Fibroblast of lung (primary cell): Measurements from ENCODE around the gene HSD17B8.

ENCODE experiments used
- CTCF ChIP-seq, 2 donors: IDR thresholded peaks in 1 of 2; conservative IDR thresholded peaks in 1 of 2; 1 replicate in 1 of 2; 2 replicates in 1 of 2; pipeline ENCODE4 v1.5.1; 2011 to 2012; ENCODE audit warnings: low read length in 2 of 2, control low read depth in 1 of 2, inconsistent platforms in 1 of 2, low read depth in 1 of 2, mild to moderate bottlenecking in 1 of 2
- EZH2 ChIP-seq: IDR thresholded peaks from 2 replicates; pipeline ENCODE4 v1.5.1; 2012; ENCODE audit warnings: low read length, control low read depth, mild to moderate bottlenecking; ENCODE audit errors: missing control alignments

GRCh38 chr6:33156964-33157363 is 47.5 kb upstream of the HSD17B8 start:
- TF ChIP-seq CTCF (conservative IDR thresholded peaks at IDR 0.05 in 1 of 2, IDR thresholded peaks at IDR 0.05 in 1 of 2; ENCODE audit: low read depth in 1 of 2, low read length in 2 of 2): no peak
- TF ChIP-seq EZH2: no peak
